HCT116 (cell line): ENCODE results near the gene PKIB. TPM values are rescaled to one million over a fixed set of nuclear protein-coding genes. Genes with fewer than 3 reads are reported as not detected.
"Not testable (repeated sequence)": the region's sequence is repeated elsewhere in the genome, so short reads cannot be mapped to it uniquely, and the experiment has no call there.

Experiments used
- ATAC-seq: fragments of 200-7000 bp; cut with Tn5 transposase; 2 replicates; pipeline ENCODE4 v1.9.1; 2020; ENCODE audit warnings: mild to moderate bottlenecking, moderate library complexity
- BruUV-seq: library from RNA; stranded (reverse); fragments of 400-500 nt; replicated peaks from 2 replicates; lab custom pipeline; 2021; lab: Mats Ljungman, UMichigan
- CTCF ChIA-PET: fragments of 300-600 bp; sonication (Branson Sonifier 250); formaldehyde crosslinking; loops from one replicate; lab custom pipeline; 2021; ENCODE audit warnings: antibody characterized with exemption; lab: Charles Lee
- POLR2A ChIA-PET: fragments of 300-600, 350-600 bp; sonication (Branson Sonifier 250); formaldehyde crosslinking; loops from one replicate; lab custom pipeline; 2021; ENCODE audit warnings: antibody characterized with exemption; lab: Charles Lee
- RAD21 ChIA-PET, 2 experiments: fragments of 300-600 bp; sonication (Branson Sonifier 250); formaldehyde crosslinking; loops; one replicate each; lab custom pipeline; 2023; ENCODE audit warnings: low total read pairs in 2 of 2; ENCODE audit not compliant: uncharacterized antibody in 2 of 2, unreplicated experiment in 2 of 2, low non-redundant PET in 1 of 2; lab: Charles Lee
- DNase-seq: peaks from one replicate; pipeline ENCODE4 v3.0.0-alpha.2; 2010; ENCODE audit warnings: low read depth, low spot score
- H2AFZ ChIP-seq: fragments of 200-600 bp; shearing (Covaris generic), sonication (generic); 2 replicates; pipeline ENCODE4 v1.6.1; 2017; ENCODE audit warnings: low read depth, mixed run types, mixed read lengths, antibody characterized with exemption, low read length; ENCODE audit not compliant: poor library complexity, severe bottlenecking
- H3K27ac ChIP-seq: 2 replicates; pipeline ENCODE4 v1.5.1; 2012; ENCODE audit warnings: low read depth, low read length
- H3K27me3 ChIP-seq: fragments of 200-600 bp; sonication (generic); 2 replicates; pipeline ENCODE4 v1.6.1; 2016; ENCODE audit warnings: mixed run types, low read length, mixed read lengths; ENCODE audit not compliant: insufficient read depth
- H3K36me3 ChIP-seq, 2 experiments: fragments of 200-500 bp in 1 of 2; fragments of 200-600 bp in 1 of 2; sonication (Bioruptor generic) in 1 of 2; sonication (generic) in 1 of 2; 2 replicates each; pipeline versions ENCODE4 v1.5.1 to v1.6.1; 2014 to 2016; ENCODE audit warnings: low read length in 2 of 2, inconsistent platforms in 1 of 2, mixed read lengths in 1 of 2, mixed run types in 1 of 2; ENCODE audit not compliant: insufficient read depth in 2 of 2, control insufficient read depth in 1 of 2
- H3K4me1 ChIP-seq, 2 experiments: fragments of 200-600 bp in 1 of 2; sonication (generic) in 1 of 2; 2 replicates each; pipeline versions ENCODE4 v1.5.1 to v1.6.1; 2012 to 2017; ENCODE audit warnings: low read length in 2 of 2, inconsistent platforms in 1 of 2, mild to moderate bottlenecking in 1 of 2, mixed read lengths in 1 of 2, mixed run types in 1 of 2, moderate library complexity in 1 of 2; ENCODE audit not compliant: insufficient read depth in 2 of 2, control insufficient read depth in 1 of 2
- H3K4me2 ChIP-seq: fragments of 200-600 bp; sonication (generic); 2 replicates; pipeline ENCODE4 v1.6.1; 2017; ENCODE audit warnings: mixed run types, low read length, mixed read lengths
- H3K4me3 ChIP-seq, 2 experiments: fragments of 200-600 bp in 1 of 2; sonication (generic) in 1 of 2; replicated peaks in 1 of 2; 2 replicates each; pipeline ENCODE4 v1.5.1; 2011 to 2016; ENCODE audit warnings: low read length in 2 of 2, control low read depth in 1 of 2, low read depth in 1 of 2, mild to moderate bottlenecking in 1 of 2, mixed read lengths in 1 of 2, mixed run types in 1 of 2
- H3K79me2 ChIP-seq: fragments of 200-600 bp; sonication (generic); 2 replicates; pipeline ENCODE4 v1.6.1; 2017; ENCODE audit warnings: mild to moderate bottlenecking, mixed run types, low read length, moderate library complexity, mixed read lengths; ENCODE audit not compliant: insufficient read depth
- H3K9ac ChIP-seq: fragments of 200-600 bp; sonication (generic); 2 replicates; pipeline ENCODE4 v1.6.1; 2016; ENCODE audit warnings: low read length, mixed read lengths
- H3K9me2 ChIP-seq: fragments of 200-600 bp; sonication (generic), shearing (Covaris generic); 2 replicates; pipeline ENCODE4 v1.6.1; 2017; ENCODE audit warnings: mixed run types, mild to moderate bottlenecking, moderate library complexity; ENCODE audit not compliant: insufficient read depth
- H3K9me3 ChIP-seq, 2 experiments: fragments of 200-500 bp in 1 of 2; fragments of 200-600 bp in 1 of 2; sonication (Bioruptor generic) in 1 of 2; sonication (generic) in 1 of 2; 2 replicates each; pipeline ENCODE4 v1.6.1; 2014 to 2017; ENCODE audit warnings: low read length in 2 of 2, mixed read lengths in 2 of 2, inconsistent platforms in 1 of 2, low read depth in 1 of 2, mild to moderate bottlenecking in 1 of 2, mixed run types in 1 of 2, moderate library complexity in 1 of 2; ENCODE audit not compliant: control insufficient read depth in 1 of 2, insufficient read depth in 1 of 2
- H4K20me1 ChIP-seq: fragments of 200-600 bp; sonication (generic), shearing (Covaris generic); 2 replicates; pipeline ENCODE4 v1.6.1; 2017; ENCODE audit warnings: mixed run types, mild to moderate bottlenecking, moderate library complexity; ENCODE audit not compliant: insufficient read depth
- CBX3 ChIP-seq: IDR thresholded peaks from 2 replicates; pipeline ENCODE4 v1.6.1; 2012; ENCODE audit warnings: low read depth
- CTCF ChIP-seq, 3 experiments: fragments of 200-600 bp in 1 of 3; sonication (generic) in 1 of 3; IDR thresholded peaks in 2 of 3; conservative IDR thresholded peaks in 1 of 3; 2 replicates each; pipeline ENCODE4 v1.5.1; 2012 to 2017; ENCODE audit warnings: low read depth in 2 of 3, low read length in 2 of 3, antibody characterized with exemption in 1 of 3, borderline replicate concordance in 1 of 3, control low read depth in 1 of 3, mild to moderate bottlenecking in 1 of 3, mixed read lengths in 1 of 3, mixed run types in 1 of 3, moderate library complexity in 1 of 3; ENCODE audit not compliant: insufficient read depth in 1 of 3
- EGR1 ChIP-seq: IDR thresholded peaks from 2 replicates; pipeline ENCODE4 v1.6.1; 2012; ENCODE audit warnings: low read depth
- ELF1 ChIP-seq: IDR thresholded peaks from 2 replicates; pipeline ENCODE4 v1.6.1; 2012; ENCODE audit warnings: low read depth, borderline replicate concordance
- EZH2 ChIP-seq: fragments of 200-600 bp; sonication (generic); IDR thresholded peaks from 2 replicates; pipeline ENCODE4 v1.6.1; 2017; ENCODE audit warnings: antibody characterized with exemption, mixed run types
- EZH2phosphoT487 ChIP-seq: fragments of 200-600 bp; IDR thresholded peaks from 2 replicates; pipeline ENCODE4 v1.6.1; 2018; ENCODE audit warnings: antibody characterized with exemption, borderline replicate concordance
- FOSL1 ChIP-seq: IDR thresholded peaks from 2 replicates; pipeline ENCODE4 v1.6.1; 2012; ENCODE audit warnings: low read depth
- POLR2A ChIP-seq: IDR thresholded peaks from 2 replicates; pipeline ENCODE4 v1.7.0; 2011; ENCODE audit warnings: borderline replicate concordance; ENCODE audit not compliant: insufficient read depth, insufficient read length; ENCODE audit errors: extremely low read depth
- POLR2AphosphoS5 ChIP-seq: IDR thresholded peaks from 2 replicates; pipeline ENCODE4 v1.6.1; 2011; ENCODE audit warnings: mild to moderate bottlenecking, low read depth, low read length, moderate library complexity
- REST ChIP-seq: IDR thresholded peaks from 2 replicates; pipeline ENCODE4 v1.6.1; 2012; ENCODE audit warnings: low read depth
- TCF7L2 ChIP-seq: IDR thresholded peaks from 2 replicates; pipeline ENCODE4 v1.7.0; 2011; ENCODE audit warnings: borderline replicate concordance, inconsistent platforms; ENCODE audit not compliant: insufficient read depth, insufficient read length; ENCODE audit errors: extremely low read depth
- intact Hi-C: fragments of 100-400 bp; cut with micrococcal nuclease; formaldehyde crosslinking; loops from 2 replicates; pipeline ENCODE4 v1.10.0; 2022
- total RNA-seq: library from RNA; stranded (reverse); gene quantifications from one replicate; pipeline ENCODE4 v1.2.1, GENCODE V29; 2021; ENCODE audit not compliant: unreplicated experiment

The PKIB gene
- total RNA-seq, 1 experiment from 2014 or later, result 24.0 TPM

GRCh38 chr6:122580737-122581136 lies 29.5 kb upstream of the PKIB start (continued):
- TF ChIP-seq CTCF (IDR thresholded peaks at IDR 0.05 in 2 of 3, conservative IDR thresholded peaks at IDR 0.05 in 1 of 3; ENCODE audit: borderline replicate concordance in 1 of 3, insufficient read depth in 1 of 3, low read depth in 2 of 3, low read length in 2 of 3) (peak; percentile 13 to 45 (median 44); a peak in 5 of 6 replicates), REST (no peak), EZH2phosphoT487 (no peak), CBX3 (peak; percentile 41; the same call in 1 of the 2 replicates), TCF7L2 (no peak), POLR2AphosphoS5 (no peak)

- H3K4me1 ChIP-seq, result no peaks in the 10 kb centered on the region
- no peak overlapping the region for H2AFZ ChIP-seq
- no TSS peak for BruUV-seq
- H3K4me3 ChIP-seq, result no peak overlapping the region
- RAD21 ChIA-PET, result no interaction called here
- H3K36me3 ChIP-seq, result no peaks in the 10 kb centered on the region
- no peak for ATAC-seq
- TF ChIP-seq POLR2A (no peak), EGR1 (no peak), EZH2 (no peak), FOSL1 (0 out of 2 replicates have a peak, but pooled peaks have one; percentile 7), POLR2AphosphoS5 (no peak), ELF1 (no peak), CTCF (IDR thresholded peaks at IDR 0.05 in 2 of 3, conservative IDR thresholded peaks at IDR 0.05 in 1 of 3; ENCODE audit: borderline replicate concordance in 1 of 3, insufficient read depth in 1 of 3, low read depth in 2 of 3, low read length in 2 of 3) (no peak)
- TF ChIP-seq, all 23 proteins: peak for 1
- Histone ChIP-seq H3K9me3 (no peaks in the 10 kb centered on the region), H3K9ac (no peak overlapping the region), H3K27ac (no peak overlapping the region), H3K4me2 (no peak overlapping the region), H3K27me3 (no peaks in the 10 kb centered on the region), H4K20me1 (no peaks in the 10 kb centered on the region; the same call in 1 of the 2 replicates), H3K9me2 (no peaks in the 10 kb centered on the region), H3K79me2 (no peaks in the 10 kb centered on the region)
- CTCF ChIA-PET, result no interaction called here
- intact Hi-C loops, result loop anchor here (10.0 kb wide), 1 partner anchor 136 kb away; no protein-coding TSS in a partner anchor
- POLR2A ChIA-PET, result no interaction called here
- DNase-seq, result no peak
Observed at GRCh38 chr6:122589115-122589514, 21.1 kb upstream of the PKIB start.

GRCh38 chr6:122598295-122598694 lies 11.9 kb upstream of the PKIB start:
- H3K9me3 ChIP-seq, DNase-seq, H3K4me3 ChIP-seq, H3K79me2 ChIP-seq, H3K9me2 ChIP-seq, RAD21 ChIA-PET, CTCF ChIA-PET, H3K36me3 ChIP-seq, H3K4me2 ChIP-seq, H3K4me1 ChIP-seq, H3K27me3 ChIP-seq, POLR2A ChIA-PET, ATAC-seq, intact Hi-C loops, H3K9ac ChIP-seq, H3K27ac ChIP-seq, H4K20me1 ChIP-seq, H2AFZ ChIP-seq, BruUV-seq: not testable (repeated sequence)
